ENCODE data around the gene NKD2.

DNA sequence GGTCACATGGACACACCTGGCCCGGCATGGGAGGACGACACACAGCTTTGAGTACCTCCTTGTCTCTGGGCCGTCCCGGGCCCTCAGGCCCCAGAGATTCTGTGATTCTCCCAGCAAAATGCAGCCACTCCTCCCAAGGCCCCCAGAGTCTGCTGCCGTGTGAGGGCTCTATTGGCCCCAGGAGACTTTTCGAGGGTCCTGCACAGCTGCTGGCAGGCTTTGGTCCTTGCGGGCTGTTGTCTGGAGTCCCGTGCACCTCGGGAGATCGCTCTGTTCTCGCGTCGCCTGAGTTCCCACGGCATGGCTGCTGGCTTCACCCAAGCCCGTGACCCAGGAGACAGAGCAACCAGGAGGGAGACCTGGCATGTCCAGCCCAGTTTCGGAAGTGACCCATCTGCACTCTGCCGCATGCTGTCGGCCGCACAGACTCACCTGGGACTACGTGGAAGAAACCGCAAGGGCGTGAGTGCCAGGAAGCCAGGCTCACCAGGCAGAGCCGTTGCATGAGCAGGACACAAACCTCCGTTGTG, 46.8 kb upstream of the NKD2 start:
- TF ChIP-seq, protein P1, sequence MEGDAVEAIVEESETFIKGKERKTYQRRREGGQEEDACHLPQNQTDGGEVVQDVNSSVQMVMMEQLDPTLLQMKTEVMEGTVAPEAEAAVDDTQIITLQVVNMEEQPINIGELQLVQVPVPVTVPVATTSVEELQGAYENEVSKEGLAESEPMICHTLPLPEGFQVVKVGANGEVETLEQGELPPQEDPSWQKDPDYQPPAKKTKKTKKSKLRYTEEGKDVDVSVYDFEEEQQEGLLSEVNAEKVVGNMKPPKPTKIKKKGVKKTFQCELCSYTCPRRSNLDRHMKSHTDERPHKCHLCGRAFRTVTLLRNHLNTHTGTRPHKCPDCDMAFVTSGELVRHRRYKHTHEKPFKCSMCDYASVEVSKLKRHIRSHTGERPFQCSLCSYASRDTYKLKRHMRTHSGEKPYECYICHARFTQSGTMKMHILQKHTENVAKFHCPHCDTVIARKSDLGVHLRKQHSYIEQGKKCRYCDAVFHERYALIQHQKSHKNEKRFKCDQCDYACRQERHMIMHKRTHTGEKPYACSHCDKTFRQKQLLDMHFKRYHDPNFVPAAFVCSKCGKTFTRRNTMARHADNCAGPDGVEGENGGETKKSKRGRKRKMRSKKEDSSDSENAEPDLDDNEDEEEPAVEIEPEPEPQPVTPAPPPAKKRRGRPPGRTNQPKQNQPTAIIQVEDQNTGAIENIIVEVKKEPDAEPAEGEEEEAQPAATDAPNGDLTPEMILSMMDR (IDR thresholded peaks at IDR 0.05 in 8 of 11, conservative IDR thresholded peaks at IDR 0.05 in 3 of 11), result no peak
- TF ChIP-seq POLR2AphosphoS5 (IDR thresholded peaks at IDR 0.05), result no peak
